PFSK-1 (cell line): ENCODE measurements around the gene OXLD1.
A peak's percentile ranks its signal among the peaks of the same experiment; 100 is the strongest.

Experiments used
- FOXP2 ChIP-seq: optimal IDR thresholded peaks from 2 replicates; pipeline ENCODE3; 2011; ENCODE audit warnings: borderline replicate concordance, control low read depth, inconsistent platforms; ENCODE audit not compliant: insufficient read depth; ENCODE audit errors: extremely low read length, extremely low read depth
- POLR2AphosphoS5 ChIP-seq: IDR thresholded peaks from 2 replicates; pipeline ENCODE4 v1.6.1; 2012; ENCODE audit warnings: low read depth, mild to moderate bottlenecking, control low read depth, low read length, moderate library complexity
- SIN3A ChIP-seq: IDR thresholded peaks from 2 replicates; pipeline ENCODE4 v1.6.1; 2012; ENCODE audit warnings: mild to moderate bottlenecking, low read length, moderate library complexity, borderline replicate concordance; ENCODE audit not compliant: insufficient read depth
- TAF1 ChIP-seq: IDR thresholded peaks from 2 replicates; pipeline ENCODE4 v1.6.1; 2012; ENCODE audit warnings: low read length, control low read depth, borderline replicate concordance; ENCODE audit not compliant: insufficient read depth
- TF ChIP-seq, protein P1 (sequence below), 2 experiments: IDR thresholded peaks; 2 replicates each; pipeline versions ENCODE4 v1.6.1 to v1.8.0; 2011 to 2012; ENCODE audit warnings: low read depth in 2 of 2, low read length in 2 of 2, control low read depth in 1 of 2, inconsistent platforms in 1 of 2, mild to moderate bottlenecking in 1 of 2, moderate library complexity in 1 of 2; ENCODE audit not compliant: insufficient read depth in 1 of 2

Gene OXLD1

DNA sequence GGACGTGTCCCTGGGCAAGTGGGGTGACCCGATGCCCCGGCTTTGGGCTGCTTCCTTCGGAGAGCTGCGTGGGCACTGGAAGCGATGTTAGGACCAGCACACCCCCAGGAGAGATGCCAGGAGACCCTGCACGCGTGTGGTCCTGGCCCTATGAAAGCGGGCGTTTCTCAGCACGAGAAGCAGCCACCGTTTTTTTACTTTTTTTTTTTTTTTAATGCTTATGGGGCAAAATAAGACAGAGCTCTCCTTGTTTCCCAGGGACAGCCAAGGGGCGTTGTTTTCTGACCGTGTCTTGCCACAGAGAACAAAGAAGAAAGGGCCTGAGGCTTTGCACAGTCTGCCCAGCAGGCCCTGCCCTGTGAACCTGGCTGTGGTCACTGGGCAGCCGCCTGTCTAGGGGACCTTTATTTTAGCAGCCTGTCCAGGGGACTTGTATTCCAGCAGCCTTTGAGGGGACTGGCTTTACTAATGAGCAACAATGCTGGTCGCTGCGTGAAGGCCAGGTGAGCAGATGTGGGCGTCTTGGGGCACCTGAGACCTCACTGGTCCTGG lies 46.7 kb upstream of the OXLD1 start:
- TF ChIP-seq FOXP2: no peak
- TF ChIP-seq TAF1: no peak
- TF ChIP-seq POLR2AphosphoS5: no peak
- TF ChIP-seq, protein P1, sequence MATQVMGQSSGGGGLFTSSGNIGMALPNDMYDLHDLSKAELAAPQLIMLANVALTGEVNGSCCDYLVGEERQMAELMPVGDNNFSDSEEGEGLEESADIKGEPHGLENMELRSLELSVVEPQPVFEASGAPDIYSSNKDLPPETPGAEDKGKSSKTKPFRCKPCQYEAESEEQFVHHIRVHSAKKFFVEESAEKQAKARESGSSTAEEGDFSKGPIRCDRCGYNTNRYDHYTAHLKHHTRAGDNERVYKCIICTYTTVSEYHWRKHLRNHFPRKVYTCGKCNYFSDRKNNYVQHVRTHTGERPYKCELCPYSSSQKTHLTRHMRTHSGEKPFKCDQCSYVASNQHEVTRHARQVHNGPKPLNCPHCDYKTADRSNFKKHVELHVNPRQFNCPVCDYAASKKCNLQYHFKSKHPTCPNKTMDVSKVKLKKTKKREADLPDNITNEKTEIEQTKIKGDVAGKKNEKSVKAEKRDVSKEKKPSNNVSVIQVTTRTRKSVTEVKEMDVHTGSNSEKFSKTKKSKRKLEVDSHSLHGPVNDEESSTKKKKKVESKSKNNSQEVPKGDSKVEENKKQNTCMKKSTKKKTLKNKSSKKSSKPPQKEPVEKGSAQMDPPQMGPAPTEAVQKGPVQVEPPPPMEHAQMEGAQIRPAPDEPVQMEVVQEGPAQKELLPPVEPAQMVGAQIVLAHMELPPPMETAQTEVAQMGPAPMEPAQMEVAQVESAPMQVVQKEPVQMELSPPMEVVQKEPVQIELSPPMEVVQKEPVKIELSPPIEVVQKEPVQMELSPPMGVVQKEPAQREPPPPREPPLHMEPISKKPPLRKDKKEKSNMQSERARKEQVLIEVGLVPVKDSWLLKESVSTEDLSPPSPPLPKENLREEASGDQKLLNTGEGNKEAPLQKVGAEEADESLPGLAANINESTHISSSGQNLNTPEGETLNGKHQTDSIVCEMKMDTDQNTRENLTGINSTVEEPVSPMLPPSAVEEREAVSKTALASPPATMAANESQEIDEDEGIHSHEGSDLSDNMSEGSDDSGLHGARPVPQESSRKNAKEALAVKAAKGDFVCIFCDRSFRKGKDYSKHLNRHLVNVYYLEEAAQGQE (IDR thresholded peaks at IDR 0.05; ENCODE audit: insufficient read depth in 1 of 2, low read depth in 2 of 2, low read length in 2 of 2): no peak
- TF ChIP-seq SIN3A: no peak

DNA sequence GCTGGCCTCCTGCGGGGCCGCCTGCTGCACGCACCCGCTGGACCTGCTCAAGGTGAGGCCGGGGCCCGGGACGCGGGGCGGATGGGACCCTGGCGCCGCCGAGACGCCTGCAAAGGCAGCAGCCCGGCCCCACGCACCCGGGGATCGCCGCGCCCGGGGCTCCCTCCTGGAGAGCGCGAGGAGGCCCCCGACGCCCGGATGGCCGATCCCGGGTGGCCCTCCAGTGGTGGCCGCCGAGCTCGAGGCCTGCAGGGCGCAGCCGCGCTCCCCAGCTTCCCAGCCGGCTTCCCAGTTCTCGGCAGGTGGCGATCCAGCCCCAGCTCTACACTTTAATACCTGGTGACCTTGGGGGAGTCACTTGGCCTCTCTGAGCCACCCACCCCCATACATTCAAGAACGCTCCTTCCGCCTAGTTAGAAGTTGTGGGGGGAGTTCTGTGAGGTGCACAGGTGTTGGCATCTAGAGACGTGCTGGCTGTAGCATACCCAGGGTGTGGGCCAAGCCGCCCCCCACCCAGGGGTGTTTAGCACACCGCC lies 46.1 kb upstream of the OXLD1 start:
- TF ChIP-seq TAF1: no peak
- TF ChIP-seq SIN3A: no peak
- no peak for TF ChIP-seq FOXP2
- TF ChIP-seq, protein P1 (IDR thresholded peaks at IDR 0.05; ENCODE audit: insufficient read depth in 1 of 2, low read depth in 2 of 2, low read length in 2 of 2): no peak
- no peak for TF ChIP-seq POLR2AphosphoS5

DNA sequence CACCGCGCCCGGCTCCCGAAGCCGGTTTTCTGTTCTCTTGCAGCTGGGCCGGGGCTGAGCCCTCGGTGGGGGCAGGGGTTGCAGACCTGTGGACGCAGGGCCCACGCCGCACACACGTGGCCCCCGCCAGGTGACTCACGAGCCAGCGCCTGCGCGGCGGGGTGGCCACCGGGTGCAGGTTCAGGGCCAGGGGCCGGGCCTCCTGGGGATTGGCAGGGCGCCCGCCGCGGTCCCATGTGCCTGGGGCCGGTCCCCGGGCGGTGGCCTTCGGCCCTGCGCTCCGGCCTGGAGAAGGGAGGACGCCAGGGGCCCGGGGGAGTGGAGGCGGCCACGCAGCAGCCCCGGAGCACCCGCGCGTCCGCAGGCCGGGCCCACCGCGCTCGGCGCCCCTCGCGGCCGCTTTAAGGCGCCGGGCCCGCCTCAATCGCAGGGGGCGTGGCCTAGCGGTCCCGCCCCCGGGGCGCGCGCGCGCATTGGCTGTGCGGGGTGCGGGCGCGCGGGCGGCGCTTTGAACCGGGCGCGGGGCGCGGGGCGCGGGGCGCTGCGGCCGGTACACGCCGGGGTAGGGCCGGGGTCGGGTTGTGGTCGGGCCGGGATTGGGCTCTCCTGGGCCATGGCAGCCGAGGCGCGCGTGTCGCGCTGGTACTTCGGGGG lies 45.5 kb upstream of the OXLD1 start, which contains the start of gene SLC25A10:
SLC25A10 (plus strand) TSS at position 471 of the 654 bp plus-strand sequence; CDS start at position 614, 143 bp downstream.
- TF ChIP-seq TAF1: peak; percentile 64; the same call in 1 of the 2 replicates
- no peak for TF ChIP-seq FOXP2
- TF ChIP-seq SIN3A: no peak
- TF ChIP-seq POLR2AphosphoS5: no peak

DNA sequence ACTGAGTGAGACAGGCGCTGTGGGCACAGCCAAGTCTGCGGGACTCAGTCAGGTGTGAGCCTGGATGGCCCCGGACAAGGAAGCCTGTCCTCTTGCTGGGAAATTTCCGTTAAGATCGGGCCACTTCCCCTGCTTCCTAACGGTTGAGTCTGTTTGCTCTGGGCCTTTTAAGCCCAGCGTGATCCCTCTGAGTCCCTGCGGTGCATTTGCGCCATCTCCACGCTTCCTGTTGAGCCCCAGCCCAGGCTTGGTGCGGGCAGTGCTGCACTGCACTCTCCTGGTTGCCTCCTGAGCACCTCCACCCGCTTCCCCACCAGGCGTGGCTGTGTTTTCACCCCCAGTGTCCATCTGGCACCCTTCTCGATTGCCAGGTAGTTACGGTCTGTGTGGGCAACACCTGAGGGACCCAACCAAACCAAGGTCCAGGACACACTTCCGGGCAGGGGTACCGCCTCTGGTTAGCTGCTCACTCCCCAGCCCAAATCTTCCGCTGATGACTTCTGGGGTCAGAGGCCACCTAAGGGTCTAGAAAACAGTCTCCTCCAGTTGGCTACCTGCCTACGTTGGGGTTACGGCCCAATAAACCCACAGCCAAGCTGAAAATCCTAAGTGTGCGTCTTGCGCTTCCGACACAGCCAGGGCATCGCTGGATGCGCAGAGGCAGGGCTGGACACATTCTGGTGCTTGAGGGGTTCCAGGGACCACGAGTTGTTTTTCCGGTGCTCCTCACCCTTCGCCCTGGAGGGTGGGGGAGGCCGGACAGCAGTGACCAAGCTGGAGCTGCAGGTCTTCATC lies 44.3 kb upstream of the OXLD1 start:
- peak; percentile 57; the same call in 1 of the 2 replicates for TF ChIP-seq POLR2AphosphoS5
- TF ChIP-seq FOXP2: no peak
- TF ChIP-seq TAF1: no peak
- TF ChIP-seq, protein P1 (IDR thresholded peaks at IDR 0.05; ENCODE audit: insufficient read depth in 1 of 2, low read depth in 2 of 2, low read length in 2 of 2): 0 out of 4 replicates have a peak, but pooled peaks of 1 of the 2 experiments have one; percentile 13
- 0 out of 2 replicates have a peak, but pooled peaks have one; percentile 17 for TF ChIP-seq SIN3A

DNA sequence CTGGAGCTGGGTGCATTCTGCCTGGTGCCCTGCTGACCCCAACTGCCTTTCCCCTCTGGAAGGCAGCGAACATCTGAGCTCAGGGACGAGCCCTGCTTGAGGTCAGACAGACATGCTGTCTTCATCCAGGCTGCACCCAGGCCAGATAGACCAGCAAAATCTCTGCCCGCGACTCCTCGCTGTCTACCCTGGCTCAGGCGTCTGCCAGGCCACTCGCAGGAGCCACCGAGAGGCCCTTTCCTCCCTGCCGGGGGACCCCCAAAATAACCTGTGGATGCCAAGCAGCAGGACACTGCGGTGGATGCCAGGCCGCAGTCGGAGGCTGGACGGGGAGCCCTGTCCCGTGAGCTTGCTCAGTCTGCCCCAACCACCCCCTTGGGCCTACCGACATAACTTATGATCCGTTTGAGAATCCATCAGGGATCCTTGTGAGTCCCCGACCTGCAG lies 42.4 kb upstream of the OXLD1 start:
- TF ChIP-seq TAF1 (no peak), SIN3A (no peak), FOXP2 (no peak), POLR2AphosphoS5 (no peak; the same call in 1 of the 2 replicates)
- TF ChIP-seq, protein P1 (IDR thresholded peaks at IDR 0.05; ENCODE audit: insufficient read depth in 1 of 2, low read depth in 2 of 2, low read length in 2 of 2): no peak
